ENCODE measurements around the gene BDKRB2.

The BDKRB2 gene

DNA sequence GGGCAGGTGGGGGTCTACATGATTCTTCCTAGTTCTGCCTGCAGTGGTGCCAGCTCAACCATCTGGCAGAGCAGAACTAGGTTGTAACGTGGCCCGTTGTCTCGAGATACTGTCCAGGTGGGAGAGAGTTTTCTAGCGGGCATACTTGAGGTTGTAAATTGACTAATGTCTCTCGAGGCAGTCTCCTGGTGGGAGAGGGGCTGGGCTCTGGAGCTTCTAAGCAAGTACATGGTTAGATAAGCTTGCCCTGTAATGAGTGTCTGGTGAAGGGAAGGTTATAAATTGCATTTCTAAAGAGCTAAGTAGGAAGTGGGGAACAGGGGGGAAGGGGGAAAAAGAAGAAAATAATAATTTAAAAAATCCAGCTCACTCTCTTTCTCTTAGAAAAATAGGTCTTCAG lies 69.5 kb downstream of the BDKRB2 start:
- TF ChIP-seq POLR2AphosphoS5 (IDR thresholded peaks at IDR 0.05; ENCODE audit: low read depth, low read length) (no peak), FOXP2 (optimal IDR thresholded peaks at IDR 0.05; ENCODE audit: borderline replicate concordance, extremely low read depth, extremely low read length, insufficient read depth) (no peak), TAF1 (IDR thresholded peaks at IDR 0.05; ENCODE audit: borderline replicate concordance, insufficient read depth, low read length) (no peak), SIN3A (IDR thresholded peaks at IDR 0.05; ENCODE audit: borderline replicate concordance, insufficient read depth, low read length) (no peak)
- TF ChIP-seq, protein P1, sequence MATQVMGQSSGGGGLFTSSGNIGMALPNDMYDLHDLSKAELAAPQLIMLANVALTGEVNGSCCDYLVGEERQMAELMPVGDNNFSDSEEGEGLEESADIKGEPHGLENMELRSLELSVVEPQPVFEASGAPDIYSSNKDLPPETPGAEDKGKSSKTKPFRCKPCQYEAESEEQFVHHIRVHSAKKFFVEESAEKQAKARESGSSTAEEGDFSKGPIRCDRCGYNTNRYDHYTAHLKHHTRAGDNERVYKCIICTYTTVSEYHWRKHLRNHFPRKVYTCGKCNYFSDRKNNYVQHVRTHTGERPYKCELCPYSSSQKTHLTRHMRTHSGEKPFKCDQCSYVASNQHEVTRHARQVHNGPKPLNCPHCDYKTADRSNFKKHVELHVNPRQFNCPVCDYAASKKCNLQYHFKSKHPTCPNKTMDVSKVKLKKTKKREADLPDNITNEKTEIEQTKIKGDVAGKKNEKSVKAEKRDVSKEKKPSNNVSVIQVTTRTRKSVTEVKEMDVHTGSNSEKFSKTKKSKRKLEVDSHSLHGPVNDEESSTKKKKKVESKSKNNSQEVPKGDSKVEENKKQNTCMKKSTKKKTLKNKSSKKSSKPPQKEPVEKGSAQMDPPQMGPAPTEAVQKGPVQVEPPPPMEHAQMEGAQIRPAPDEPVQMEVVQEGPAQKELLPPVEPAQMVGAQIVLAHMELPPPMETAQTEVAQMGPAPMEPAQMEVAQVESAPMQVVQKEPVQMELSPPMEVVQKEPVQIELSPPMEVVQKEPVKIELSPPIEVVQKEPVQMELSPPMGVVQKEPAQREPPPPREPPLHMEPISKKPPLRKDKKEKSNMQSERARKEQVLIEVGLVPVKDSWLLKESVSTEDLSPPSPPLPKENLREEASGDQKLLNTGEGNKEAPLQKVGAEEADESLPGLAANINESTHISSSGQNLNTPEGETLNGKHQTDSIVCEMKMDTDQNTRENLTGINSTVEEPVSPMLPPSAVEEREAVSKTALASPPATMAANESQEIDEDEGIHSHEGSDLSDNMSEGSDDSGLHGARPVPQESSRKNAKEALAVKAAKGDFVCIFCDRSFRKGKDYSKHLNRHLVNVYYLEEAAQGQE (IDR thresholded peaks at IDR 0.05; ENCODE audit: insufficient read depth in 1 of 2, low read depth in 2 of 2, low read length in 2 of 2): no peak

DNA sequence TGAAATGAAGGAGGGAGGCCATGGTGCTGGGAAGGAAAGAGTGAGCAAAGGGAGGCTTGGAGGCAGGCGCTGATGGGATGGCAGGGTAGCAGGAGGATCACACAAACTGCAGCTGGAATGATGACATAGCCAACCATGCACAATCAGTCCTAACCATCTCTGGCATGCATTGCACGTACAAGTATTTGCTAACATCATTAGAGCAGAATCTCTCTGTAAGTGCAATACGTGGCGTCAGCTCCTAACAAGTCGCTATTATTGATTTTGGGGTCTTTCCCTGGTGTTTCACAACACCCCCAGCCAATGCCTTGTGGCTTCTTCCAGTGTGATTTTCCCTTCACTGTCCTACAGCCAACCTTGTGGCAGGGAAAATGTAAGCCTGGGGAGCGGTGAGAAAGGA lies 69.9 kb downstream of the BDKRB2 start:
- TF ChIP-seq, protein P1 (IDR thresholded peaks at IDR 0.05; ENCODE audit: insufficient read depth in 1 of 2, low read depth in 2 of 2, low read length in 2 of 2): no peak
- TF ChIP-seq POLR2AphosphoS5 (IDR thresholded peaks at IDR 0.05; ENCODE audit: low read depth, low read length) (no peak), FOXP2 (optimal IDR thresholded peaks at IDR 0.05; ENCODE audit: borderline replicate concordance, extremely low read depth, extremely low read length, insufficient read depth) (no peak)

DNA sequence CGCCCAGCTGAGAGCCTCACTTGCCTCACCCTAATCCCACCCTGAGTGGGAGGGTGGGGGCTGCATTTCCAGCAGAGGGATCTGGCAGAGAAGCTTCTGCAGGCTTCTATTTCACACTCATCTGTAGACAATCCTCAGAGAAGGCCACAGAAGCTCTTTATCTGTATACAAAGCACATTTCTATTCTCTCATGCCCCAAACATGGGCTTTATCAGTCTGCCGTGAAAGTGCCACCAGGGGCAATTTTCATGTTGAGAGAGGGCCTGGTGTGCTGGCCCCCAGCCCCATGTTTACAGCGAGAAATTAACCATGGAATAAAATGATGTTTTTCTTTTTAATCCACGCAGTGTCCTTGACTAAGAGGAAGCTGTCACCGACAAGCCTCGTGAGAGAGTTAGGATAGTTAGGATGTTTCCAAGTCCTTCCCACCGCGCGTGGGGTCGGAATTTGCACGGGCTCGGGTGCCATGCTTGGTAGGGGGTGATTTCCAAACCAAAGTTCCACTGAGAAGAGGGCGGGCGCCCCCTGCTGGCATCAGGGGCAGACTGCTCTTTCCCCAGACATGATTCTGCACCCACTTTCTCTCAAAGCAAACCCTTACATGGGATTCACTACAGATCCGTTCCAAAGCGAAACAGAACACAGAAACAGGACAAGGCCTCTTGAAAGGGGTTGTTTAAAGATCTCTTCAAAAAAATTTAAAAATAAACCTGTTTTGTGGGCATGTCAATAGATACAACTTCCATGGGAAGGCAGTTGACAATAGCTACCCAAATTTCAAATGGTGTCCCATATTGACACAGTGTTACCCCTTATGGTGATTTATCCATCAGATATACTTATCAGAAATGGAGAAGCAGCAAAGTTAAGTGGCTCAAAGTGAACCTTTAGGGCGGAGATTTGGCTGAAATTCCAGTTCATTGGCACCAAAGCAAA lies 70.8 kb downstream of the BDKRB2 start:
- TF ChIP-seq TAF1 (IDR thresholded peaks at IDR 0.05; ENCODE audit: borderline replicate concordance, insufficient read depth, low read length) (no peak), SIN3A (IDR thresholded peaks at IDR 0.05; ENCODE audit: borderline replicate concordance, insufficient read depth, low read length) (no peak), FOXP2 (optimal IDR thresholded peaks at IDR 0.05; ENCODE audit: borderline replicate concordance, extremely low read depth, extremely low read length, insufficient read depth) (no peak)
- TF ChIP-seq, protein P1 (IDR thresholded peaks at IDR 0.05; ENCODE audit: insufficient read depth in 1 of 2, low read depth in 2 of 2, low read length in 2 of 2): no peak

DNA sequence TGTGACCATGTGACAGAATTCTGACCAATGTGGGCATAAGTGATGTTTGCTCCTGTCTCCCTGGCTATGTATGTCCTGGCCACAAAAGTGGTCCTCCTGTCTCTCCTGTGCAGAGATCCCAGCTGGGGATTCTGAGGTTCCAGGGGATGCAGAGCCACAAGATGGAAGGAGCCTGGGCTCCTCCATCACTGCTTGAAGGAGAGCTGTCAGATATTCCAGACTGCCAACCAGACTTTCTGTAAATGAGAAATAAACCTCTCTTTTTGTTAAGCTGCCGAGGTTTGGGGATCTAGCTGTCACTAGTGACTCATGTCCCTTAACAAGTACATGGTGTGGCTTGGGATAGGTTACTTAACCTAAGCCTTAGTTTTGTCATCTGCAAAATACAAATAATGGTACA lies 73.3 kb downstream of the BDKRB2 start:
- TF ChIP-seq TAF1 (IDR thresholded peaks at IDR 0.05; ENCODE audit: borderline replicate concordance, insufficient read depth, low read length) (no peak), SIN3A (IDR thresholded peaks at IDR 0.05; ENCODE audit: borderline replicate concordance, insufficient read depth, low read length) (no peak), FOXP2 (optimal IDR thresholded peaks at IDR 0.05; ENCODE audit: borderline replicate concordance, extremely low read depth, extremely low read length, insufficient read depth) (no peak), POLR2AphosphoS5 (IDR thresholded peaks at IDR 0.05; ENCODE audit: low read depth, low read length) (no peak)
- TF ChIP-seq, protein P1 (IDR thresholded peaks at IDR 0.05; ENCODE audit: insufficient read depth in 1 of 2, low read depth in 2 of 2, low read length in 2 of 2): no peak

All from PFSK-1 (cell line).